Measurements from ENCODE around the gene FGD3. TPM values are rescaled to one million over a fixed set of nuclear protein-coding genes. Genes with fewer than 3 reads are reported as not detected.
A peak's percentile ranks its signal among the peaks of the same experiment; 100 is the strongest.

FGD3 gene
- total and polyA plus RNA-seq, 5 experiments from 2014 or later: 64.2 to 330 (median 161) TPM

- Mint-ChIP-seq H3K4me1 (peaks cover 9 to 41% (median 23%) of the 10 kb centered on the region in 4 donors), H3K4me3 (peak overlapping the region in 9 of 10 donors; percentile 57 to 81 (median 71)), H3K36me3 (peaks cover 0 to 83% (median 21%) of the 10 kb centered on the region in 3 donors), H3K27ac (peak overlapping the region; percentile 89 to 96 (median 92)), H3K9me3 (no peaks in the 10 kb centered on the region), H3K27me3 (no peaks in the 10 kb centered on the region)
- POLR2A ChIA-PET: interaction anchor here (0.6 to 6.6 kb wide), 9 partner anchors 7 to 77 kb away, joined by 3 to 50 read pairs (median 10); partner anchors contain the start of gene CARD19
- peak; percentile 48 to 65 for ATAC-seq
- DNase-seq: peak in 1 of 10 donors; percentile 48
Observed at GRCh38 chr9:93083592-93084470, 136.5 kb downstream of the FGD3 start.

DNA sequence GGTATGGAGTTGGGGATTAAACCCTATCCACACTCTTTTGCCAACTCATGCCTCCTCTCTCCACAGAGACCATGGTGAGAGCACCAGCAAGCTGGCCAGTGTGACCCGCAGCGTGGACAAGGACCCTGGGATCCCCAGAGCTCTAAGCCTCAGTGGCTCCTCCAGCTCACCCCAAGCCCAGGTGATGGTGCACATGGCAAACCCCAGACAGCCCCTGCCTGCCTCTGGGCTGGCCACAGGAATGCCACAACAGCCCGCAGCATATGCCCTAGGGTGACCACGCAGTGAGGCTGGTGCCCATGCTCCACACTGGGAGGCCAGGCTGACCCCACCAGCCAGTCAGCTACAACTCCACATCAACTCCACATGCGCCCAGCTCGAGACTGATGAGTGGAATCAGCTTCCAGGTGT, 137.2 kb downstream of the FGD3 start:
- peak in 1 of 10 donors; percentile 11 for DNase-seq
- ATAC-seq: no peak

GRCh38 chr9:93085676-93086075, 138.4 kb downstream of the FGD3 start:
- Mint-ChIP-seq H3K27me3 (no peaks in the 10 kb centered on the region), H3K4me3 (no peak overlapping the region), H3K27ac (peak overlapping the region in 4 of 10 donors; percentile 18 to 82 (median 44)), H3K36me3 (peaks cover 0 to 67% (median 17%) of the 10 kb centered on the region in 3 donors), H3K9me3 (no peaks in the 10 kb centered on the region), H3K4me1 (peaks cover 9 to 45% (median 26%) of the 10 kb centered on the region in 4 donors)
- peak in 1 of 10 donors; percentile 31 for DNase-seq
- no peak for ATAC-seq
- POLR2A ChIA-PET: interaction anchor here (0.6 to 6.6 kb wide), 5 partner anchors 9 to 128 kb away, joined by 3 to 50 read pairs (median 17); partner anchors contain the start of gene CARD19

More for the DNA sequence above, 137.2 kb downstream of the FGD3 start:
- Mint-ChIP-seq H3K36me3 (peaks cover 0 to 78% (median 21%) of the 10 kb centered on the region in 3 donors), H3K9me3 (no peaks in the 10 kb centered on the region), H3K4me3 (no peak overlapping the region), H3K27ac (peak overlapping the region in 2 of 10 donors; percentile 91 to 92), H3K4me1 (peaks cover 9 to 39% (median 26%) of the 10 kb centered on the region in 4 donors), H3K27me3 (no peaks in the 10 kb centered on the region)
- POLR2A ChIA-PET: interaction anchor here (1.2 to 6.6 kb wide), 6 partner anchors 8 to 56 kb away, joined by 4 to 50 read pairs (median 15); partner anchors contain the start of gene CARD19

Other genes starting within 250 kb of the FGD3 start
- gene BICD2, start 182.7 kb upstream of the FGD3 start, total RNA-seq: 10 to 100 TPM; 28.3 to 29.1 TPM
- 10 to 100 TPM in 2 of 3 donors, 1 to 10 TPM in 1; 5.9 to 20.1 (median 10.1) TPM for gene BICD2, start 182.7 kb upstream of the FGD3 start, polyA plus RNA-seq
- gene ZNF484, start 69.5 kb upstream of the FGD3 start, total RNA-seq: 10 to 100 TPM; 19.2 to 24.6 TPM
- 1 to 10 TPM; 3.1 to 5.0 (median 3.9) TPM for gene ZNF484, start 69.5 kb upstream of the FGD3 start, polyA plus RNA-seq
- gene SUSD3, start 111.2 kb downstream of the FGD3 start, total RNA-seq: 10 to 100 TPM; 62.1 to 64.0 TPM
- gene SUSD3, start 111.2 kb downstream of the FGD3 start, polyA plus RNA-seq: 100 to 1,000 TPM in 2 of 3 donors, 10 to 100 TPM in 1; 86.7 to 208 (median 145) TPM
- 10 to 100 TPM; 68.9 to 71.2 TPM for gene CARD19, start 148.7 kb downstream of the FGD3 start, total RNA-seq
- 10 to 100 TPM; 56.3 to 62.9 (median 56.9) TPM for gene CARD19, start 148.7 kb downstream of the FGD3 start, polyA plus RNA-seq
- 10 to 100 TPM; 33.8 to 35.6 TPM for gene NINJ1, start 186.7 kb downstream of the FGD3 start, total RNA-seq
- 10 to 100 TPM; 78.5 to 97.6 (median 96.0) TPM for gene NINJ1, start 186.7 kb downstream of the FGD3 start, polyA plus RNA-seq
- gene WNK2, start 236.6 kb downstream of the FGD3 start, total RNA-seq: under 1 TPM in 1 of 2 experiments, not detected in 1; 0.27 TPM
- not detected for gene WNK2, start 236.6 kb downstream of the FGD3 start, polyA plus RNA-seq